ENCODE results near the gene SREBF2. TPM values are rescaled to one million over a fixed set of nuclear protein-coding genes. Genes with fewer than 3 reads are reported as not detected.

Gene SREBF2
- total and polyA plus RNA-seq, 9 of the 15 experiments (the other 6 are each of a cell fraction or from before 2014, with no cell fraction given): 1.1 to 84.2 (median 26.9) TPM

- no peaks in the 10 kb centered on the region for H4K20me1 ChIP-seq (replicated peaks; ENCODE audit: control insufficient read depth, insufficient read depth, low read length)
- no peak overlapping the region for H3K27ac ChIP-seq (ENCODE audit: extremely low read depth, low read depth, low read length)
- in situ Hi-C loops (cut with MboI): no loop called here
- H3K4me3 ChIP-seq: no peak overlapping the region
- no peak overlapping the region for H3K9ac ChIP-seq (ENCODE audit: insufficient read depth in 1 of 2, low read depth in 2 of 2, low read length in 2 of 2)
- peaks cover 0 to 10% of the 10 kb centered on the region in 2 experiments; a peak in 3 of 5 replicates for H3K4me1 ChIP-seq (replicated peaks in 1 of 2; ENCODE audit: control insufficient read depth in 2 of 2, insufficient read depth in 2 of 2, low read length in 2 of 2)
- H3K9me3 ChIP-seq (replicated peaks; ENCODE audit: control insufficient read depth, insufficient read depth, low read depth, low read length): no peaks in the 10 kb centered on the region
- no peak overlapping the region for H3K4me2 ChIP-seq (ENCODE audit: insufficient read depth, low read length)
- CTCF ChIA-PET (ENCODE audit: low intra/inter-chr PET ratio): no interaction called here
- WGBS (ENCODE audit: insufficient coverage, low coverage, missing lambda C conversion rate): 83% methylated on average over 5 of the region's 5 CpGs
- H3K9me1 ChIP-seq (ENCODE audit: control insufficient read depth, insufficient read depth, low read length): peaks cover 2% of the 10 kb centered on the region
- no peak for DNase-seq (ENCODE audit: extremely low read depth in 1 of 4, low spot score in 3 of 4)
- intact Hi-C loops (cut with micrococcal nuclease): no loop called here
- POLR2A ChIA-PET: interaction anchor here (0.6 to 0.7 kb wide), 2 partner anchors 11 to 12 kb away, joined by 3 to 4 read pairs; no protein-coding TSS in a partner anchor
- H2AFZ ChIP-seq (ENCODE audit: low read depth, low read length): no peak overlapping the region
- H3K27me3 ChIP-seq (ENCODE audit: control insufficient read depth in 2 of 2, insufficient read depth in 2 of 2, low read length in 2 of 2): no peaks in the 10 kb centered on the region
- H3K36me3 ChIP-seq (ENCODE audit: control insufficient read depth, insufficient read depth, low read length): peaks cover 83% of the 10 kb centered on the region
- ATAC-seq: no peak
- no TSS peak for BruUV-seq (replicated peaks)
- FAIRE-seq: no peak
- H3K79me2 ChIP-seq (ENCODE audit: control insufficient read depth, insufficient read depth, low read length): no peaks in the 10 kb centered on the region
- TF ChIP-seq FOXK1 (CRISPR knock-in tag; IDR thresholded peaks at IDR 0.05; ENCODE audit: borderline replicate concordance) (no peak), HCFC1 (IDR thresholded peaks at IDR 0.05; ENCODE audit: low read depth, low read length) (no peak), MBD2 (IDR thresholded peaks at IDR 0.05; ENCODE audit: borderline replicate concordance, low read depth) (no peak), BRD4 (IDR thresholded peaks at IDR 0.05) (no peak), GATAD2B (IDR thresholded peaks at IDR 0.05; ENCODE audit: borderline replicate concordance) (no peak), NFIC (IDR thresholded peaks at IDR 0.05) (no peak), MITF (IDR thresholded peaks at IDR 0.05) (no peak), RBM17 (IDR thresholded peaks at IDR 0.05; ENCODE audit: borderline replicate concordance, low read depth, low read length) (no peak), NR0B1 (IDR thresholded peaks at IDR 0.05; ENCODE audit: partially characterized antibody) (no peak), PYGO2 (tag; IDR thresholded peaks at IDR 0.05) (no peak), TSC22D4 (tag; IDR thresholded peaks at IDR 0.05) (no peak), ZMIZ1 (IDR thresholded peaks at IDR 0.05; ENCODE audit: low read depth in 2 of 2, low read length in 2 of 2) (no peak), ZSCAN29 (IDR thresholded peaks at IDR 0.05) (no peak), NFATC3 (IDR thresholded peaks at IDR 0.05) (no peak), YY1 (IDR thresholded peaks at IDR 0.05; ENCODE audit: borderline replicate concordance in 1 of 3, control insufficient read depth in 1 of 3, extremely low read depth in 1 of 3, insufficient read depth in 3 of 3, insufficient read length in 1 of 3, insufficient replicate concordance in 2 of 3, low read depth in 1 of 3, low read length in 2 of 3) (no peak), SNAPC5 (CRISPR knock-in tag; IDR thresholded peaks at IDR 0.05) (no peak), ZFPM2 (CRISPR knock-in tag; IDR thresholded peaks at IDR 0.05) (no peak)
Measured at GRCh38 chr22:41899110-41899509, 66.2 kb downstream of the SREBF2 start.
